Activated CD4-positive, alpha-beta T cell treated with anti-CD3 and anti-CD28 coated beads, Interleukin-2, Interleukin-4, amounts not matched to agents 100 ng/mL and 50 ng/mL, durations not matched to agents 16 hours and 8 hours (primary cell): ENCODE measurements around the gene RPGRIP1L.

Experiments
- DNase-seq: peaks from one replicate; pipeline ENCODE4 v3.0.0-alpha.2; 2020; ENCODE audit warnings: low spot score

The RPGRIP1L gene

GRCh38 chr16:53703590-53704444, at the start of gene RPGRIP1L, which contains the start of gene FTO:
Gene RPGRIP1L, minus strand, starts transcription at chr16:53703859. Its CDS starts 3,136 bp downstream, at chr16:53700723.
Gene FTO, plus strand, starts transcription at chr16:53704156.
- peak; percentile 99 for DNase-seq

- DNase-seq = no peak
Observed at GRCh38 chr16:53753431-53753830, 49.8 kb upstream of the RPGRIP1L start.

GRCh38 chr16:53752560-53752959, 48.9 kb upstream of the RPGRIP1L start:
- no peak for DNase-seq

GRCh38 chr16:53745753-53746266, 42.2 kb upstream of the RPGRIP1L start:
- DNase-seq = peak; percentile 62

GRCh38 chr16:53745086-53745485, 41.4 kb upstream of the RPGRIP1L start:
- DNase-seq = no peak

GRCh38 chr16:53744449-53744848, 40.8 kb upstream of the RPGRIP1L start:
- peak; percentile 65 for DNase-seq

- DNase-seq = peak; percentile 26
Observed at GRCh38 chr16:53743149-53743566, 39.5 kb upstream of the RPGRIP1L start.

GRCh38 chr16:53741546-53741945, 37.9 kb upstream of the RPGRIP1L start:
- DNase-seq = no peak

- no peak for DNase-seq
Observed at GRCh38 chr16:53740933-53741531, 37.4 kb upstream of the RPGRIP1L start.

GRCh38 chr16:53740476-53740875, 36.8 kb upstream of the RPGRIP1L start:
- no peak for DNase-seq

- DNase-seq = no peak
Observed at GRCh38 chr16:53737552-53737951, 33.9 kb upstream of the RPGRIP1L start.

- DNase-seq = no peak
Observed at GRCh38 chr16:53736297-53736696, 32.6 kb upstream of the RPGRIP1L start.

- DNase-seq = no peak
Observed at GRCh38 chr16:53734908-53735307, 31.2 kb upstream of the RPGRIP1L start.

- no peak for DNase-seq
Observed at GRCh38 chr16:53732296-53732929, 28.8 kb upstream of the RPGRIP1L start.

- no peak for DNase-seq
Observed at GRCh38 chr16:53730693-53731092, 27.0 kb upstream of the RPGRIP1L start.

GRCh38 chr16:53726625-53727024, 23.0 kb upstream of the RPGRIP1L start:
- DNase-seq = no peak

- no peak for DNase-seq
Observed at GRCh38 chr16:53721017-53721416, 17.4 kb upstream of the RPGRIP1L start.

- no peak for DNase-seq
Observed at GRCh38 chr16:53717577-53717976, 13.9 kb upstream of the RPGRIP1L start.

- DNase-seq = no peak
Observed at GRCh38 chr16:53715023-53715384, 11.3 kb upstream of the RPGRIP1L start.

GRCh38 chr16:53714205-53715022, 10.8 kb upstream of the RPGRIP1L start:
- no peak for DNase-seq

GRCh38 chr16:53713403-53714204, 9.9 kb upstream of the RPGRIP1L start:
- DNase-seq = no peak
